ENCODE measurements around the gene GPSM1.

GPSM1 gene, protein sequence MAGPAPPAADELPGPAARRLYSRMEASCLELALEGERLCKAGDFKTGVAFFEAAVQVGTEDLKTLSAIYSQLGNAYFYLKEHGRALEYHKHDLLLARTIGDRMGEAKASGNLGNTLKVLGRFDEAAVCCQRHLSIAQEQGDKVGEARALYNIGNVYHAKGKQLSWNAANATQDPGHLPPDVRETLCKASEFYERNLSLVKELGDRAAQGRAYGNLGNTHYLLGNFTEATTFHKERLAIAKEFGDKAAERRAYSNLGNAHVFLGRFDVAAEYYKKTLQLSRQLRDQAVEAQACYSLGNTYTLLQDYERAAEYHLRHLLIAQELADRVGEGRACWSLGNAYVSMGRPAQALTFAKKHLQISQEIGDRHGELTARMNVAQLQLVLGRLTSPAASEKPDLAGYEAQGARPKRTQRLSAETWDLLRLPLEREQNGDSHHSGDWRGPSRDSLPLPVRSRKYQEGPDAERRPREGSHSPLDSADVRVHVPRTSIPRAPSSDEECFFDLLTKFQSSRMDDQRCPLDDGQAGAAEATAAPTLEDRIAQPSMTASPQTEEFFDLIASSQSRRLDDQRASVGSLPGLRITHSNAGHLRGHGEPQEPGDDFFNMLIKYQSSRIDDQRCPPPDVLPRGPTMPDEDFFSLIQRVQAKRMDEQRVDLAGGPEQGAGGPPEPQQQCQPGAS

DNA sequence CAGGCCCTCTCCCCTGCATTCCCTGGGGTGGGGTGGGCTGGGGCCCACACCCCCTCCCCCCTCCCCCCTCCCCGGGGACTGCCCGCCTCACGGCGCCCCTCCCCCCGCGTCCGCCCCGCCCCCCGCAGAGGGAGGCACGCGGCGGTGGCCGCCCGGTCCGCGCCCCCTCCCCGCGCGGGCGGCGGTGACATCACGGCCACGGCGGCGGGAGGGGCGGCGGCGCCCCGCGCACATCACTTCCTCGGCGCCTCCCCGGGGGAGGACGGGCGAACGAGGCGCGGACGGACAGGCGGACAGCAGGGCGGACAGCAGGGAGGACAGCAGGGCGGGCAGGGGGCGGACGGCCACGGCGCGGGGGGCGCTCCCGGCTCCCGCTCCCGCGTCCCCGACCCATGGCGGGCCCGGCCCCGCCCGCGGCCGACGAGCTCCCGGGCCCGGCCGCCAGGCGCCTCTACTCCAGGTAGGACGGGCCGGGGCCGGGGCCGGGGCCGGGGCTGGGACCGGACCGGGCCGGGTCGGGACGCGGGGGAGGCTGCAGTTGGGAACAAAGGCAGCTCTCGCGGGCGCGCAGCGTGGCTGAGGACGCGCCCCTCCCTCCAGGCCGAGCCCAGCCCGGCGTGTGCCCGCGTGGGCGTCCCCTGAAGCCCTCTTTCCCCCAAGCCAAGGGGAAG, at the start of gene GPSM1:
GPSM1 (plus strand) TSS at position 236 of the 671 bp plus-strand sequence; CDS start at position 393, 157 bp downstream.
- H3K4me3 ChIP-seq (ENCODE audit: low read depth, low read length) = peak within 1 kb of the TSS; percentile 76
- DNase-seq (ENCODE audit: low read depth) = no peak

DNA sequence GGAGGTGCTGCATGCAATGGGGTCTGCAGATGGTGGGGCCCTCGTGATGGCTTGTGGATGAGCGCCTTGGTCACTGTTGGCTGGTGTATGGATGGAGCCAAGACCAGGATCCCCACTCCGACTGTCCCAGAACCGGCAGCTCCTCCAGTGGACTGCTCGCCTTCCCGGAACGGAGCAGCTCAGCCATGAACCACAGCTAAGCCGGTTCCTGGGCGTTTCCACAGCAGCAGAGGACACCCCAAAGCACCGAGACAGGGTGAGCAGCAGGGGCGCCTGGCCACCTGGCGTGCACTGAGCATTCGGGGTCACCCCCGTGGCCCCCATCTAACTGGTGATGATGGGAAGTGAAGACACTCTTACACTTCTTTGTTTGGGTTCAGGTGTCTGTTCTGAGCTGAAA, 49.6 kb upstream of the GPSM1 start:
- no peak overlapping the region for H3K4me3 ChIP-seq (ENCODE audit: low read depth, low read length)
- no peak for DNase-seq (ENCODE audit: low read depth)

DNA sequence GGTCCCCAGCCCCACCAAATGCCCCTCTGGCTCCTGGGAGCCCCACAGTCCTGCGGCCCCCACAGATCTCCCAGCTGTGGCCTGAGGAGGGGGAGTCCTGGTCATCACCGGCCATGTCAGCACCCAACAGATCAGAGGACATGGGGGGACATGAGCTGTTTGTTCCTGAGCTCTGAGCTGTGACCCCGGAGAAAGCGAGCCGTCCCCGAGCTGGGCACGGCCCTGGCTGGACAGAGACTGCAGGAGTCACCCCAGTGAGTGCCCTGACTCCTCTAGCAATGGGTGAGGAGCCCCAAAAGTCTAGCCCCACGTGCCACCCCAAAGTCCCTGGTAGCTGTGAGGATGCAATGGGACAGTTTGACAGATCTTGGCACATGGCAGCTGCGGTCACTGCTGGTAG, 49.1 kb upstream of the GPSM1 start:
- no peak for DNase-seq (ENCODE audit: low read depth)
- H3K4me3 ChIP-seq (ENCODE audit: low read depth, low read length) = no peak overlapping the region

DNA sequence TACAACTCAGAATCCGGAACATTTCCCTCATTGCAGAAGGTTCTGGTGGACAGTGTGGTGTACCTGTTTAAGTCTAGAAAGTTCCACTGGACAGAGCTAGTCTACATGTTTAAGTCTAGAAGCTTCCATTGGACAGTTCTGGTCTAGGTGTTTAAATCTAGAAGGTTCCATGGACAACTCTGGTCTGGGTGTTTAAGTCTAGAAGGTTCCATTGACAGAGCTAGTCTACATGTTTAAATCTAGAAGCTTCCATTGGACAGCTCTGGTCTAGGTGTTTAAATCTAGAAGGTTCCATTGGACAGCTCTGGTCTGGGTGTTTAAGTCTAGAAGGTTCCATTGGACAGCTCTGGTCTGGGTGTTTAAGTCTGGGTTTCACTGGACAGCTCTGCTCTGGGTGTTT, 48.4 kb upstream of the GPSM1 start:
- no peak for DNase-seq (ENCODE audit: low read depth)
- H3K4me3 ChIP-seq (ENCODE audit: low read depth, low read length) = no peak overlapping the region

DNA sequence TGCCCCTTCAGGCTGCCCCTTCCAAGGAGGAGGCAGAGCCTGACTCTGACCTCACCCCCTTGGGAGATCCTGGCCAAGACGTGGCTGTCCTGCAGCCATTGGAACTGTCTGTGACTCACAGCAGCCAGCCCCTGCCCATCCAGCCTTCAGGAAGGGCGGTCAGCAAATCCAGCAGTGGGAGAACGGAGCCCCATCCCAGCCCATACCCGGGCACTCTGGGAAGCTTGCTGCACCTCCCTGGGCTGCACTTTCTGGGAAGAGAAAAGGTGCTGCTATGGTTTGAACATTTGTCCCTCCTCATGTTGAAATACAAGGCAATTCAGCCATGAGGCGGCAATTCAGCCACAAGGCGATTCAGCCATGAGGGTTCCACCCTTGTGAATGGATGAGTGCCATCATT, 47.9 kb upstream of the GPSM1 start:
- DNase-seq (ENCODE audit: low read depth) = no peak

DNA sequence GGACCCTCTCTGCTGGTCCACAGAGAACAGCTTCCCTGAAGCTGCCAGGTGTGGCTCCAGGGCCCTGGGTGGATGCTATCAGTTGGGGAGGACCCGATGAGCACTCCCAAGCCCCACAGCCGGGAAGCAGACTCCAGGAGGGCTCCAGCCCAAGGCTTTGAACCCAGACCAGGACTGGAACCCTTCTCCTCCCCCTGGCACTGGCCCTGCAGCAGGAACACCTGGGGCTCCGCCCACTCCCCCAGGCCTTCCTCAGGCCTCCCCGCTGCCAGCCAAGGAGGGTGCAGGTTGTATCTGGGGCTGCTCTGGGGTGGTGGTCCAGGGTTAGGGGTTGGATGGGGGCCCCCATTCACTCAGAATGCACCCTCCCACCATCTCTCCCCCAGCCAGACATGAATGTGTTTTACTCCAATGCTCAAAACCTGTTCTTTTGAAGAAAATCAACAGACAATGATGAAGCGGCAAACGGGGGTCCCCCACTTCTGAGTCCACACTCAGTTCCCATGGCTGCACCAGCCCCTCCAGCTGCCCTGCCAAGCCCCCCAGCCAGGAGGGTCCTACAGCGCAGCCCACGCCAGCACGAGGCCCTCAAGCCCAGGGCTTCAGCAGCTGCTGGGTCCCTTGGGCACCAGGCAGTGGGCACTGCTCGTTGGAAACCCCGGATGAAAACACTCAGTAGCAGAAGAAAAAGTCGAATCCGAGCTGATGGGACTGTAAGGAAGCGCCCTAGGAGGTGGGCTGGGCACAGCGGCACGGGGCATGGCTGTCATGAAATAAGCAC, 46.6 kb upstream of the GPSM1 start:
- DNase-seq (ENCODE audit: low read depth) = no peak
- no peak overlapping the region for H3K4me3 ChIP-seq (ENCODE audit: low read depth, low read length)

More for the DNA sequence above, 47.9 kb upstream of the GPSM1 start:
- no peak overlapping the region for H3K4me3 ChIP-seq (ENCODE audit: low read depth, low read length)

DNA sequence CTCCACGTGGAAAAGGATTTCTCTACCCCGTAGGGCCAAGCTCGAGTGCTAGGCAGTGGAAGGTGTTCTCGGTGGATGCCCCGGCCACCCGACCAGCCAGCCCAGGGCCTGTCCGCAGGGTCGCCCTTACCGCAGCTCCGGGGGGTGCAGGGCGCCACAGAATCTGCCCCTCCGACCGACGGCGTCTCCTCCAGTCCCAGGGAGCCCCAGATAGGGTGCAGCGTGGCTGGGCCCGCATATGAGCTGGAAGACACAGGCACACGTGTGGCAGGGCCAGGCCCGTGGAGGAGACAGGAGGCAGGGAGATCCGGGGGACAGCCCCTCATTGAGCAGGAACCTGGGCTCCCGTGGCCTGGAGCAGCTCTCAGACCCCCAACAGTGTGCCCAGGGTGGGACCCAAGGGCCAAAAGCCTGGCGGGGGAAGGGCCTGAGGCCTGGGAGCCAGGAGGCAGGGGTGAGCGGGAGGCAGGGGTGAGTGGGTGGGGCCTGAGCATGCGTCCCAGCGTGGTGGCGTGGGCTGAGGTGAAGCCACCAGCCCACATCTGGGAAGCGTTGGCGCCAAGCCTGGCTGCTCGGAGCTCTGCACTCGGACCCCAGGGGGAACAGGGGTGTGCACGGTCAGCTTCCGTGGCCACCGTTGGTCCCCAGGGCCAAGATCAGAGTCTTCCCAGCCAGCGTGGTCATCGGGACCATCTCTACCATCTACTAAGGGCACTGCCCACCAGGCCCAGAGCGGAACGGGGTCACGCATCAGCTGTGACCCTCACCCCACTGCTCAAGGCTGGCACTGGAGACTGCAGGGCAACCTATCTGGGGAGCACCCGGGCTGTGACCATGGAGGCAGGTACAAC, 45.7 kb upstream of the GPSM1 start:
- no peak for DNase-seq (ENCODE audit: low read depth)
- no peak overlapping the region for H3K4me3 ChIP-seq (ENCODE audit: low read depth, low read length)

DNA sequence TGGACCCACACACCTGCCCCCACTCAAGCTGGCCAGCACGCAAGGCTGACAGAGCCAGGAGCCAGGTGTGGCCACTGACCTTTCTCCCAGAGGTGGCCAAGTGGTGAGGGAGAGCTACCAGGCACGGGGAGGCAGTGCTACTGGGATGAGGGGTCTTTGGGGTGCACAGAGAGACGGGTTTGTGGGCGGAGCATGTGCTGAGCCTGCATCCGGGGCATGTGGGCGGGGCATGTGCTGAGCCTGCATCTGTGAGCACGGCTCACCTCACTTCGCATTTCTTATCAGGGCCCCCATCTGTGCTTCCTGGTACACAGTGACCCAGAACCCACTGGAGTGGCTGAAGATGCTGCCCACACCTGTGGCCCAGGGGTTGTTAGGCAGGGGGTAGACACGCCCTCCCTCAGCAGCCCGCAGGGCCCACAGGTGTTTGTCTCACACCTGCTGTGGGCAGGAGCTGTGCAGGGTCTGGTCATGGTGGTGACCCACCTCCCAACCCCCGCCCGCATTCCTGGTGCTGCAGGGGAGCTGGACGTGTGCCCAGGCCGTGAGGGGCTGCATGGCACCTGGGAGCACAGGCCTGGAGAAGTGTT, 45.0 kb upstream of the GPSM1 start:
- DNase-seq (ENCODE audit: low read depth) = no peak
- no peak overlapping the region for H3K4me3 ChIP-seq (ENCODE audit: low read depth, low read length)

DNA sequence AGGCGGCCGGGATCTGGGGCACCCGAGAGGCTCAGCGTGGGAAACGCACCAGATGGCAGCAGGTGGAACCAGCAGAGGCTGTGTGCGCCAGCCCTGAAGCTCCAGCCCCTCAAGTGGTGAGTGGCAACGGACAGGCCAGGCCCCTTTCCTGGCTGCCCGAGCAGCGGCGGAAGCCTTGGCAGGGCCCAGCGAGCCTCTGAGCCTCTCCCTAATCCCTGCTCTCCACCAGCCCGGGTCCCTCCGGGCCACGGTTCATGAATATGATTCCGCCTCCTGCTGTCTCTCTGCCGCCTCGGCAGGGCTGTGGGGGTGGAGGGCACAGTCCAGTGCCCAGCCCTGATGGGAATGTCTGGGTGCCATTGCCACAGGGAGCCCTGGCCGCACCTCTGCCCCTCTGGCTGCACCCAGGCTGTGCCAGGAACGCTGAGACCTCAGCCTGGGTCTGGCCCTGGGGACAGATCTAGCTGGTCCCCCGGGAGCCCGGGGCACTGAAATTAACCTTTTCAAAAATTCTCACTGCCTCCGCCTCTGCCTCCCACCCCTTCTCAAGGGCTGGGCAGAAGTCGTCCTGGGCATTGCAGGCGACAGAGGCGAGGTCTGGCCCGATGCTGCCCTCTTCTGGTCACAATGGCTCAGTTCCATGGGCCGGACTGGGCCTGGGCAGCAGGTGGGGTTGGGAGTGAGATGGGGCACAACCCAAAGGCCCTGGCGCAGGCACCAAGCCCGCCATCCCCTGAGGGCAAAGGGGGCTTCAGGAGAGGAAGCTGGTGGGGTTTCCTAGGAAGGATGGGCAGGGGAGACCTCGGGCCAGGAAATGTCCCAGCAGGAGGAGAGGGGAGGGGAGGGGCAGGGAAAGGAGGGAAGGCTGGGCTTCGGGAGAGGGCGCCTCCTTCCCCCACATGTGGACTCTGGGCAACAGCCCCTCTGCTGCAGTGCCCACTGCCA, 43.8 kb upstream of the GPSM1 start:
- DNase-seq (ENCODE audit: low read depth) = peak; percentile 9
- no peak overlapping the region for H3K4me3 ChIP-seq (ENCODE audit: low read depth, low read length)

DNA sequence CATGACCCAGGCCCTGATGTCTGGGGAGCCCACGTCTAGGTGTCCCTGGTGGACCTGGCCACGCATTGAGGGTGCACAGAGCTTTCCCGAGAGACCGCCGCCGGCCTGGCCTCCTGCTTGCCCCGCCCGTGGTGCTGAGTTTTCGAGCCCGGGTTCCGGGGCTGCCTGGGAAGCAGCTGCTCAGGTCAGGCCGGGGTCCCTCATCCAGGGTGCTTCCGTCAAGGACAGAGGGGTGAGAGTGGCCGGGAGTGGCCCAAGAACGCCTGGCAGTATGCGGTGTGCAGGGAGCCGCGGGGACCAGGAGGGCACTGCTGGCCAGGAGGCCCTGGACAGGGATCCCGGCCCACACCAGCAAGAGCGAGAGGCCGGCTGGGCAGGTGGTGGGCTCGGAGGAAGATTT, 43.0 kb upstream of the GPSM1 start:
- DNase-seq (ENCODE audit: low read depth) = no peak

DNA sequence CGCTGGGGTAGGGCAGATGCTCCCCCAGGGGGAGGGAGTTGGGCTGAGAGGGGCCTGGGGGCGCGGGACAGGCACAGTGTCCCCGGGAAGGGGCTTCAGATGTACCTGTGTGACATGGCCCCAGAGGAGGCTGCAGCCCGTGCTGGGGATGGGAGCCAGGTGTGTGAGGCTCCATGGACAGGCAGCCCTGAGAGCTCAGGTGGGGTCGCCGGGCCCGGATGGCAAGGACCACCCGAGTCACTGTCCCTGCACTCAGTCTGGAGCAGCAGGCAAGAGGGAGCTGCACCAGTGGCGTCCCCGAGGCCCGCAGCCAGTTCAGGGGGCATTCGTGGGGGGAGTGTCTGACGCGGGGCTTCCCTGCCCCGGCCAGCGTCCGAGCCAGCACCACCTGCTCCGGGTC, 42.4 kb upstream of the GPSM1 start:
- H3K4me3 ChIP-seq (ENCODE audit: low read depth, low read length) = no peak overlapping the region
- DNase-seq (ENCODE audit: low read depth) = no peak

More for the DNA sequence above, 43.0 kb upstream of the GPSM1 start:
- no peak overlapping the region for H3K4me3 ChIP-seq (ENCODE audit: low read depth, low read length)

DNA sequence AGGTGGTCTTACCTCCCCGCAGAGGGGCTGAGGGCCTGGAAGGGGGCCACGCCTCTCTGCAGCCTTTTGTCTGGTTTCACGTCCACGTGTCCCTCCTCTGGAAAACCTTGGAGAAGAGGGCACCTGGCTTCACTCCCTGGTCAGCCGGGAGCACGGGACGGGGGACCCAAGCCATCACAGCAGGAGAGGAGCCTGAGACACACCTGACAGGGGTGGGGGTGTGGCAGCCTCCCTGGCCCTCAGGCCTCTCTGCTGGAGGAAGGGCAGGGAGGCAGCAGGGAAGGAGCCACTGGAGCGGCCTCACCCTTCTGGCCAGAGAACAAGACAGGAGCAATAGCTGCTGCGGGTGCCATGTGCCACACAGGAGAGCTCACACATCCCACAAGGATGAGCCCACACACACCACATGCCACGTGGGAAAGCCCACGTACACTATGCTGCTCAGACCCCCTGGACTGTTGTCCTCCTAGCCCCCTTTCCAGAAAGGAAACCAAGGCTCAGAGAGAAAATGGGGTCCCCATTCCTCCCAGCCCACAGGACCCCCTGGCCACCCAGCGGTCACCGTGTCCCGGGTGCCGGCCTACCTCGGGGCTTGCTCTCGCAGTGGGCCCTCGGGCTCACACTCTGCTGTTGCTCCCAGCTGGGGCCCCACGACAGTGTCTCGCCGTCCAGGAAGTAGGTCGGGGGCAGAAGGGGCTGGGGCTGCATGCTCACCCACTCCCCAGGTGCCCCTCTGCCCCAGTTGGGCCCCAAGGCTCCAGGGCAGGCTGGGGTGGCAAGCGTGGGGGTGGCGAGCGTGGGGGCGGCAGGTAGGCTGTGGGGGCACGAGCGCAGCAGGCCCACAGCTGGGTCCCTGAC, 41.6 kb upstream of the GPSM1 start:
- DNase-seq (ENCODE audit: low read depth) = no peak
- H3K4me3 ChIP-seq (ENCODE audit: low read depth, low read length) = no peak overlapping the region

DNA sequence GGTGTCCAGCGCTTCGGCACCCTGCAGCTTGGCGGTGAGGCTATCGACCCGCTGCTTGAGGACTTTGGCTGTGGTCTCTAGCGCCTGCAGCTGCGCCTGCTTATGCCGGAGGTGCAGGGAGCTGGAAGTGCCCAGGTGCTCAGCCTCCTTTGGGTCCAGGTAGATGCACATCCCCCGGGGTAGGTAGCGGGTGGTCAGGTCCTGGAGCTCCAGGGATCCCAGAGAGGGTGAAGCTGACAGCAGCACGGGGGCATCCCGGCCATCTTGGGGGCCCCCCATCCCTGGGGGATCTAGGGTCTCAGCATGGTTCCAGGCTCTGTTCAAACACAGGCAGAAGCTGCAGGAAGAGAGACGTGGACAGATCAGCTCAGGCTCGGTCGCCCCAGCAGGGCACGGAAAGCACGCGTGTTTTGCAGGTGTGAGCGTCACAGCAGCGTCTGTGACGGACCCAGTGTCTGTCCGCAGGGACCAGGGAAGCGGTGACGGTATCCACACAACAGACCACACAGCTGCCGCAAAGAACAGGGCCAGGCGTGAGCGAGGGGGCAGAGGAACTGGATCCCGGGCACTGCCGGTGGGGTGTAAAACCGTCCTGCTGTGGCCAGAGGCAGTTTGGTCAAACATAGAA, 40.9 kb upstream of the GPSM1 start:
- no peak overlapping the region for H3K4me3 ChIP-seq (ENCODE audit: low read depth, low read length)
- DNase-seq (ENCODE audit: low read depth) = no peak

DNA sequence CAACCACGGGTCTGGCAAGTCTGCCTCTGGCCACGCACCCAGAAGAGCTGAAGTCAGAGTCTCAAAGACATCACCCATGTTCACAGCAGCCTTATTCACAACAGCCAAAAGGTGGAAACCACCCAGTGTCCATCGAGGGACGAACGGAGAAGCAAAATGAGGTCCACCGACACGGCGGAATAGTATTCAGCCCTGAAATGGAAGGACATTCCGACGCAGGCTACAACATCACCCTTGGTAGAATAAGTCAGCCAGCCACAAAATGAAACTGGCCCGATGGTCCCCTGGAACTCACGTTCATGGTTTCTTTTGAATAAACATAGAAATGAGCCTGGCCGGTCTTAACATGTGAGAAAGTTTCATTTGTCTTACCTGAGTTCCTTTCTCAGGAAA, 40.4 kb upstream of the GPSM1 start:
- H3K4me3 ChIP-seq (ENCODE audit: low read depth, low read length) = no peak overlapping the region
- DNase-seq (ENCODE audit: low read depth) = no peak

DNA sequence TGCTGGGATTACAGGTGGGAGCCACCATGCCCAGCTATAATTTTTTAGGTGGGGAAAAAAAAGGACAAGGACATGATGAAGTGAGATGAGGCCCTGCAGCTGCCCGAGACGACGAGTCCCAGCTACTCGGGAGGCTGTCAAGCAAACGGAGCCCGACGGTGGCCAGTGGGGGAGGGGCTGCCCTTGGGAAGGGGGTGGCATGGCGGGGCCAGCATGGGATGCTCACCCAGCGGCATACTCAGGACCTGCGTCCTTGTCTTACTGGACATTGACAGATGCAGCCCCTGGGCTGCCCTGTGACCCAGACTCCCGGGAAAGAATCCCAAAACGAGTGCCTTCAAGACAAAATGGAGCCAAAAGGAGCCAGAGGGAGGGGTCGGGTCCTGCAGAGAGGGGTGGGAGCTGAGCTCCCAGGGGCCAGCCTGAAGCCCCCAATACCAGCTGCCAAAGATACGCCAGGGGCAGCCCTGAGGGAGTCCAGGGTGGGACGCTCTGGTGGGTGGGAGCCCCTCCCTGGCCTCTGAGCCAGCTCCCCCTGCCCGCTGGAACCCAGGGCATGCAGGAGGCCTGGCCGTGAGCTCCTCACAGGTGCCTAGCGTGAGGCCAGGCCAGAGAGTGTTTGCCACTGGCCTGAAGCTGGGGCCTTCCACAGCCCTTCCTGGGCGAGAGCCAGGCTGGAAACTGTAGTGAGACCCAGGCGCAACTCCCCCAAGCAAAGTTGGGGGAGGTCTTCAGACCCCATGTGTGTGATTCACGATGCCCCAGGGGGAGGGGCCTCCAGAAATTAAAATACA, 39.2 kb upstream of the GPSM1 start:
- no peak overlapping the region for H3K4me3 ChIP-seq (ENCODE audit: low read depth, low read length)
- no peak for DNase-seq (ENCODE audit: low read depth)

Measured in skeletal muscle cell (primary cell).